GM21528 (cell line): ENCODE results near the gene IL1RAPL2.
"Not testable (repeated sequence)": the region's sequence is repeated elsewhere in the genome, so short reads cannot be mapped to it uniquely, and the experiment has no call there.

Experiments
- ATAC-seq: cut with Tn5 transposase; IDR thresholded peaks from one replicate; pipeline ENCODE4 v1.9.1; 2021; ENCODE audit warnings: mild to moderate bottlenecking, moderate library complexity; ENCODE audit not compliant: unreplicated experiment, low FRiP score

IL1RAPL2 gene

DNA sequence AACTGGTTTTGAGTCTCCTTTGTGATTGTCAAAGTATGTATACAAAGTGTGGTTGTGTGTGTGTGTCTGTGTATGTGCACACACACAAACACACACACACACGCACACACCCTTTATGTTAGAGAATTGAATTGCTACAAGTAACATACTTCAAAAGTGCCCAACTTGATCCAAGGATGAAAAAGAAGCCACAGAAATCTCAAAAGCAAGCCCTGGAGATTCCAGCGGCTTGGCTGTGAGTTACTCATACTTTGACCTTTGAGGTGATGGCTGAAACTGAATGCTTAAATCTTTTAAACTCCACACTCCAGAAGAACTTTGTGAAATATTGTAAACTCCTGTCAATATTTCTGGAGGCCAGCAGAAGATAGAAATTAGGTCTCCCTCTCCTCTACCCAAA is 1087.9 kb downstream of the IL1RAPL2 start:
- no peak for ATAC-seq

DNA sequence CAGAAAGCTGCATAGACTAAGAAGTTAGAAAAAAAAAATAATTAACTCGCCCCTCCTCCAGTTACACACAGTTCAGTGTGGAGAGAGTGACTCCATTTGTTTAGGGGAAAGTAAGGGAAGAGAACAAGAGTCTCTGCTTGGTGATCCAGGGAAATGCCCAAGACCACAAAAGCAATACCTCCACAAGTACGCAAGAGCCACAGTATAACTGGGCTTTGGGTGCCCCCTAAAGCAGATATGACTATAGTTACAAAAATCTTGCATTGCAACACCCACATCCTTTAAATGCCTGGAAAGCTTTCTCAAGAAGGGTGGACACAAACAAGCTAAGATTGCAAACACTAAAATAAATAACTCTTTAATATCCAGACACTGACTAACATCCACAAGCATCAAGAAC is 1092.1 kb downstream of the IL1RAPL2 start:
- ATAC-seq: no peak

DNA sequence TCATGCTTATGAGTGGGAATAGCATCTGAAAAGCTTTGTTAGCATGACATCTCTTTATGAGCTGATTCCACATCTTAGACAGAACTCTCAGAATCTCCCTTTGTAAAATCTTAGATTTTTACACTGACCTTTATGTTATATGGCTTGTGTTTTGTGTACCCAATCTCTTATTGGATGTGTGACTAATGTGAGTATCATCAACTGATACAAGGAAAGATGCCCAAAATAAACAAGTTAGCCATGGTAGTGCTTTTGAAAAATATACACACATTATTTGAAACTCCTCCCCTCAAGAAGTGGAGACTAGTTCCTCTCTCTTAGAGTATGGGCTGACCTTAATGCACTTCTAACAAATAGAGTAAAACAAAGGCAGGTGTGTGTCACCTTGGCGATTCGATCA is 1096.2 kb downstream of the IL1RAPL2 start:
- ATAC-seq: no peak

DNA sequence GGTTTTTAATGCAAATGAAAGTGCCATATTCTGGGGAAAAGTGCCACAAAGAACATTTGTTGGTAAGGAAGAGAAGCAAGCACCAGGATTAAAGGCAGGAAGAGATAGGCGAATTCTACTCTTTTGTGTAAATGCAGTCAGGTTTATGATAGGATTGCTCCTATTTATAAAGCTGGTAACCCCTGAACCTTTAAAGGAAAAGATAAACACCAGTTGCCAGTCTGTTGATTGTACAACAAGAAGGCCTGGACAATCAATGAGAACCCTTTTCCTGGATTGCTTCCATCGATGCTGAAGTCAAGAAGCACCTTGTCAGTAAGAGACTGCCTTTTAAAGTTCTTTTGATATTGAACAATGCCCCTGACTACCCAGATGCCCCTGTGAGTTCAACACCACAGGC is 1098.2 kb downstream of the IL1RAPL2 start:
- no peak for ATAC-seq

DNA sequence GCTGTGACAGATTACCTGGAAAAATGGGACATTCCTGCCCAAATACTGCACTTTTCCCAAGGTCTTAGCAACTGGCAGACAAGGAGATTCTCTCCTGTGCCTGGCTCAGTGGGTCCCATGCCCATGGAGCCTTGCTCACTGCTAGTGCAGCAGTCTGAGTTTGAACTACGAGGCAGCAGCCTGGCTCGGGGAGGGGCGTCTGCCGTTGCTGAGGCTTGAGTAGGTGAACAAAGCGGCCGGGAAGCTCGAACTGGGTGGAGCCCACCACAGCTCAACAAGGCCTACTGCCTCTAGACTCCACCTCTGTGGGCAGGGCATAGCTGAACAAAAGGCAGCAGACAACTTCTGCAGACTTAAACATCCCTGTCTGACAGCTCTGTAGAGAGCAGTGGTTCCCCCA is 1118.3 kb downstream of the IL1RAPL2 start:
- ATAC-seq: not testable (repeated sequence)

DNA sequence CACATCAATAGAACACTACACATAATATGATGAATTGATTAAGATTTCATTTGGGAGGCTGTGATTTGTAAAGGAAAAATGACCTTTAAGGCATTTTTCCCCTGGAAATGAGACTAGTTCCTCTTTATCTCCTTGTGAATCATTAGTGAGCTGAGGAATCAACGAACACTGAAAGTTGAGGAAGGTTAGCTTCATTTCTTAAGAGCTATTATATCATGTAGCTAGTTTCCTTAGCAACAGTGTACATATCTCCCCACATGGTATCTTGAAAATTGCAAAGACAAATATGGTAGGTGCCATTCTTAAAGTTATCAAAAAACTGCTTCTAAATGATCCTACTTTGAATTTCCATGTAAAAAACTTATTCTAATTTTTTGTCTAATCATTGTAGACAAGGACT is 1128.8 kb downstream of the IL1RAPL2 start:
- no peak for ATAC-seq

DNA sequence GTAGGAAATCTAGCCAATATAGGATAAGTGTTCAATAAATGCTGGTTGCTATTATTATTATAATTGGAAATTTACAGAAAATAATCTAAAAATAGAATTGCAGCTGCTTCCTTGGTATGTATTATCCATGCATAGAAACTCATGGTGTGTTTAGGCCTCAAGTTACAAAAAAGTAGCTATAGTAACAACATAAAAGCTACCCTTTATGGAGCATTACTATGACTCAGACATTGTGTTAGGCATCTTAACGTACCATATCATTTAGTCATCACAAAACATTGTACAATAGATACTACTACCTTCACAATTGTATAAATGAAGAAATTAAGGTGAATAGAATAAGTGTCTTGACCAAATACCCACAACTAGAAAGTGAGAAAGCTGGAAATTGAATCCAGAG is 1129.5 kb downstream of the IL1RAPL2 start:
- no peak for ATAC-seq

DNA sequence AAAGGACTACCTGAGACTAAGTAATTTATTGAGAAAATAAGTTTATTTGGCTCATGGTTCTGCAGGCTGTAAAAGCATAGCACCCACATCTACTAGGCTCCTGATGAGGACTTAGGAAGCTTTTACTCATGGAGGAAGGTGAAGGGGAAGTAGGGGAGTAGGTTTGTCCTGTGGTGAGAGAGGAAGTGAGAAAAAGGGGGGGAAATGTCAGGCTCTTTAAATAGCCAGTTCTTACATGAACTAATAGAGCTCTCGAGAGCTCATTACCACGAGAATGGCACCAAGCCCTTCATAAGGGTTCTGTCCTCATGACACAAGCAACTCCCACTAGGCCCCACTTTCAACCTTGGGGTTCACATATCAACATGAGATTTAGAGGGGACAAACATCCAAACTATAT is 1130.9 kb downstream of the IL1RAPL2 start:
- ATAC-seq: no peak

DNA sequence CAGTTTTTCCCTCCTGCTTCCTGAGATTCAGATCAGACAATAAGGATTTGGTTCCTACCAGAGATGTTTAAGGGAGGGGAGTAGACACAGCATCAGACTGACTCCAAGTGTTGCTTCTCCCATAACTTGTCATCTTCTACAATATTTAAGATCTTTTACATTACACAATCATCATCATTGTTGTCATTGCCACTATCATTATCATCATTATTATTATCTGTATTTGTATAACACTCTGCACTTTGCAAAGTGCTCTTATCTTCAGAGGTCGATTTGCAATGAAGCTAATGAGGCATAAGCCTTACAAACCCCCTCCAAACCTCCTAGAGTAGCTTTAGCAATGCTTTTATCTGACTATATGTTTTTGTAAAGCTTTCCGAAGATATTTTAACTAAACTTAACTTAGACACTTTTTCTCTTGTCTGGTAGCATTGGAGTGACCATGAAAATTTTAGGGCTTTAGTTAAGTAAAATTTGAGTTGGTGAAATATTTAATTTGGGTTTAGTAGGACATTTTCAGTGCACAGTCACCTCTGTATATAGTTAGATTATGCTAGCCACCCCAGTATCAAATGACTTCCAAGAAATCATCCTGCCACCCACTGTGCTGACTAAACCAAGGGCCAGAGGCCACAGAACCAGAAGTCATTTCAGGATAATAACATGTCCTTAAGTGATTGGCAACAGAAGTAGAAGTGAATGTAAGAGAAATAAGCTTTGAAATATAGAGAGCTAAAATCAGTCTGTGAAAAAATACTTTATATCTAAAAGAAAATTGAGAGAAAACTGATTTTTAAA is 1132.2 kb downstream of the IL1RAPL2 start:
- no peak for ATAC-seq

DNA sequence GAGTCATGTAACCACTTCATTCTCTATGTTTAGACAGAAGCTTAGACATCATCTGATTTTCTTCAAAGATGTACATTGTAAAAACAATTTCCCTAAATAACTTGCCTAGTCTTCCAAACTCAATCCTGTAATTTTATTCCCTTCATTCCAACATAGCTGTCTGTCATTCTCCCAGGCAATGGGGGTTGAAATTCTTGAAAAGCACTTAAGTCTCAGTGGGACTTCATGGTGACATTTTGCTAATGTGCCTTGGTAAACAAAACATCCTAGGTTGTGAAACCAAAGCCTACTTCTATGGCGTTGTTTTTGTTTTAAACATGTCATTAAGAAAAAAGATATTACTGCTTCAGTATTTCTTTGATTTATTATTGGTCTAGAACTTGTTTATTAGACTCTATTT is 1134.3 kb downstream of the IL1RAPL2 start:
- no peak for ATAC-seq

DNA sequence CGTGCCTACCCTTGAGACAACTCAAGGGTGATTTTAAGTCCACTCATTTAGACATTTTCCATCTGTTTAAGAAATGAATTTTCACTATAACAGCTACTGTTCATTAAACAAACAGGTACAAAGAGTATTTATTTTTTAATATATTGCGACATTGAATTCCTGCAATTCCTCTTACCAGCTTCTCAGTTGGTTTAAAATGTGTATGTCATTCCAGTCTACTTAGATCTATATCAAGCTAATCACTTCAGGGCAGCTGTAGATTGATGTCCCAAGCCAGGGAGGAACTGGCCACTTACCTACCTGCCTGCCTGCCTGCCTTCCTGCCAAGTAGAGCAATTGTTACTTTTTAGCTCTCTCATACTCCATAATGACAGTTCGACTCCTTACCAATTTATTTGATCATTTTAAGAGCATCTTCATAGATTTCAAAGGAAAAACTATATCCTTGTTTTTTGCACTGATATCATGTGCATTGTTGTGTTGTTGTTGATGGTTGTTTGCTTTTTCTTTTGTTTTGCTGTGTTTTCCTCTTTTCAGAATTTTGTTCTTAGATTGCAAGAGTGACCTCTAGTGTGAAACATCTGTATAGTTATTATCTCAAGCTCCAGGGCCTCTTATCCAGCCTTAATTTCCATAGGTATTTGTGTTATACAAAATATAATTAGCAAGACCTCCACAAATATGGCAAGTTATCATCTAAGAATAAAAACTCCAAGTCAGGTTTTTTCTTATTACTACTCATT is 1135.5 kb downstream of the IL1RAPL2 start:
- ATAC-seq: no peak

DNA sequence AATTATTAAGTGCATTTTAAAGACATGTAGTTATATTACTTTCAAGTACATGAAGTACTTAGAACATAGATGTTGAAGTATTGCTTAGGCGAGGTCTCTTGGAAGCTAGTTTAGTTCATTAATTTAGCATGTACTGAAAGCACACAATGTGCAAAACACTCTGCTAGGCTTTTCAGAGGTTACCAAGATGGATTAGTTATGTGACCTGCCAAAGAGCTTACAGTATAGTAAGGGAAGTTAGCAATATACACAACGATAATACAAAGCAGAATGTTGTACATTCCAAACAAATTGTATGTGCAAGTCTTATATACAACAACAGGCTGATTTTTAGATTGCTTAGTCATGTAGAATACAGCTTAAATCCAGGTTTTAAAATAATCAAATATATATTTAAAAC is 1137.9 kb downstream of the IL1RAPL2 start:
- ATAC-seq: no peak

DNA sequence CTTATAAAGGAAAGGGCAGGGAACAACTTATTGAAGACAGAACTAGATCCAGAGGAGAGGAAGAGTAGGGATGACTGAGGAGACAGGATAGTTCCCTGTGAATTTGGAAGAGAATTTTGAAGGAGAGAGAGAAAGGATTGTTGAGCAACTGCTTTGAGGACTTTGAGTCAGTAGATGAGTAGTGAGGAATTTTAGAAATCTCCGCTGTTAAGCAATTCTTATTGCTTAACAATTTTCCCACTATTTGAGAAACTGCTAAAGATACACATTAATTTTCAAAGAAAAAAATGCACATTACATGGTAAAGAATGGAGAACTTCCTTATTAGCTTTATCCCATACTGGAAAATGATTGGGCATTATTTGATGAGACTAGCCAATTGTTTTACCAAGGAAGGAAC is 1140.0 kb downstream of the IL1RAPL2 start:
- no peak for ATAC-seq

DNA sequence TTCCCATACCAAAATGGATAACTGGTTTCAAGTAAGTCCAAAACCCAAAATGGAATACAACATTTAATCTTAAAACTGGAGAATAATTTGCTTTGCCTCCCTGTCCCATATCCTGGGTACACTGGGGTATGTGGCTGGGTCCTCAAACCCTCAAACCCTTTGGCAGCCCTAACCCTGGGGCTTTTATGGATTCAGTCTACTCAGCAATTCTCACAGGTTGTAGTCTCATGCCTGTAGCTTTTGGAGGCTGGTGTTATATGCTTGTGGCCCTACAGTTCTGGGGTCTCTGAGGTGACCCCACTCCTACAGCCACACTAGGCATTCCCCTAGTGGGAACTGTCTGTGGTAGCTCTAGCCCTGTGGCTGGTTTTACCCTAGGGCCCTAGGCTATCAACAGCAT is 1145.8 kb downstream of the IL1RAPL2 start:
- ATAC-seq: no peak

DNA sequence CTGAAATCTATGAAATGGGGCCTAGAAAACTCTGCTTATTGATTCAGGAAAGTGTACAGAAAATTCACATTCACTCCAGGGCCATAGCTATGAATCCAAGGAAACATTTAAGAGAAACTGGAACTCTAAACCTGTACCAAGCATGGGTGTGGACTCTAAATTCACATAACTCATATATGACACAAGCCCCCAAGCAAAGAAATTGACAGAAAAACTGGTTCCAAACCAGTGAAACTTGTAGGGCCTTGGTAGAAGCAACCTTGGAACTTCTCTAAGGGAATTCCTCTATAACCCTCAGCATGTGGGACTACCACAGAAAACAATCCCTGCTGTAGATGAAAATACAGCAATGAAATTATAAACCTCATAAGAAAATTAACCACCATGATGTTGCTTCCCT is 1149.7 kb downstream of the IL1RAPL2 start:
- ATAC-seq: no peak

DNA sequence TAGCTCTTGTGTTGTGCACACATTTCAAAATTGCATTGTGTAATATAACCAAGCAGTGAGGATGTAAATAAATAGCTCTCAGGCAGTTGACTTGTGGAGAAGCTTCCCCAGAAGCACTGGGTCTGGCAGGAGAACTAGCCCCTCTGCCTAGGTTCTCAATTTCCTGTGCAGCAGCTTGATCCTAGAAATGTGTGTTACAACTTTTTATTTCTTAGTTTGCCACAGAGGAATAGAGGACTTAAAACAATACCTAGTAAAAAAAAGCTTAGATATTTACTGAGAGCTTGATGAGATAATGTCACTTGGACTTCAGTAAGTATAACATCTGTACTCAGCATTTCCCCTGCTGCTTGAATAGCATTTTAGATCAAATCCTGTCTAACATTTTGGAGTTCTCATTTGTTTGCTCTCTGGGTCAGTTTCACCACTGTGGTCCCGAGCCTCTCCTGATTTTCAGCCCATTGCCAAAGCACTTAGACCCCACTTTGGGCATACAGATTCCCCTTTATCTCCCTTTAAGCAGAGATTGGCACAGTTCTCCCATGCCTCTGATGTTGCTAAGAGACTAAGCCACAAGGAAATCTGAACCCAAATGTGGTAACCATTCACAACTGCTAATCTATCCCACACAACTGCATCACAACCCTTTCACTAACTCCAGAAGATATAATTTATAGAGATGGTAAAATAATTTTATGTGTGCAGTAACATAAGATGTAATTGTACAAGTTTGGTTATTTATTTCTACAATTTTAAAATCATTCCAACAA is 1158.2 kb downstream of the IL1RAPL2 start:
- no peak for ATAC-seq

DNA sequence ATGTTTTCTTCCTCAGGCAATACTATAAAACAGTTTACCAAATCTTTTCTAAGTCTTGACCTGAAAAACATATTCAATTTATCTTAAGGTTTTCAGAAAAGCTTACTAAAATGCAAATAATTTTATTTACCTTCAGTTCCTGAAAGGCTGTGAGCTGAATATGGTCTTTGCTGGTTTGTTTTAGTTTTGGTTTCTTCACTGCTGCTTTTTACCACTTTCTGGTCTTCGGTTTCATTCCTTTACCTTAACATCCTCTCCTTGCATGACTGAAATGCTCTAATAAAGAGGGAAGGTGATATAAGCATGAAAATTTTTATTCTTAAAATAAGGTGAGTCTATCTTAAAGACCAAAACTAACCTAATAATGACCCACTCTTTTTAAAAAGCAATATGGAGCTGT is 1159.2 kb downstream of the IL1RAPL2 start:
- ATAC-seq: no peak

DNA sequence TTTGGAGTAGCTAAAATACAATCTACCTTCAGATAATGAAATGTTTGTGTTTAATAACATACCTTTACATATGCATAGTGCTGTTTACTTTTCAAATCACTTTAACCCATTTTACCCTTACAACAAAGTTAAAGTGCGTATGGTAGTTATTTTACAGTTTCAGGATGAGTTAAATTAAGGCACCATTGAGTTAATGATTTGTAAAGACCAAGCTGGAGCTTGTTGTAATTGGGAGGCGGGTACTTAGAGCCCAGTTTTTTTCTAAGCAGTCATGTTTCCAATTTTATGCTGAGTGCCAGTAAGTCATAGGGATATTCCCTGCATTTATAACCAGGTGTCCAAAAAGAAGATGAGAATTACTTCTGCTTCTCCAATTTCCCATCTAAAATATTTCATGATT is 1172.2 kb downstream of the IL1RAPL2 start:
- ATAC-seq: no peak

DNA sequence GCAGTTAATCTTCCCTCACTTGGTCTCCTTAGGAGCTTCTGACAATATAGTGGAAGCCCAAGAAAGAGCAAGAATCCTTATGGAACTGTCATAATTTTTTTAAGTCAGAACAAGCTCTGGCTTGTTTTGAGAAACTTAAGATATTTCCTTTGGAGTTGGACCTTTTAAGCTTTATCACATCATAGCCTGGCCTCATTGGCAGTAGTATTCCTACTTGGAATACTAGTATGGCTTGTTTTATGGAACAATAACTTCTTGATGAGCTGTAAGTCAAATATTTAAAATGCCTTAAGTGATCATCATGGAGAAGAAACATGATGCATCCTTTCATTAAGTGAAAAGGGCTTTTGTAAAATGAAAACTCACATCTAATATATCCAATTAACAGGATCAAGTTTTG is 1178.3 kb downstream of the IL1RAPL2 start:
- no peak for ATAC-seq

DNA sequence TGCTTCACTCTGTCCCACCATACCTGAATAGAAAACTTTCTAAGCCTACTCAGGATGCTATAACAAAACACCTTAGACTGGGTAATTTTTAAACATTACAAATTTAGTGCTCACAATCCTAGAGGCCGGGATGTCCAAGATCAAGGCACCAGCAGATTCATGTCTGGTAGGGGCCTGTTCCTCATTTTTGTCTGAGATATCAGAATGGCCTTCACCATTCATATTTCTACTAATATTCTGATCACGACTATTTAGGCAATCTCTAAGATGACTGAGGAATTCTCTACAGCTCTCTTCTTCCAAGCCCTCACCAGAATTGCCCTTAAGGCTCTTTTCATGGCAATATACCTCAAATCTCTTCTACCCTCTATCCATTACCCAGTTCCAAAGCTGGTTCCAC is 1178.9 kb downstream of the IL1RAPL2 start:
- ATAC-seq: no peak

DNA sequence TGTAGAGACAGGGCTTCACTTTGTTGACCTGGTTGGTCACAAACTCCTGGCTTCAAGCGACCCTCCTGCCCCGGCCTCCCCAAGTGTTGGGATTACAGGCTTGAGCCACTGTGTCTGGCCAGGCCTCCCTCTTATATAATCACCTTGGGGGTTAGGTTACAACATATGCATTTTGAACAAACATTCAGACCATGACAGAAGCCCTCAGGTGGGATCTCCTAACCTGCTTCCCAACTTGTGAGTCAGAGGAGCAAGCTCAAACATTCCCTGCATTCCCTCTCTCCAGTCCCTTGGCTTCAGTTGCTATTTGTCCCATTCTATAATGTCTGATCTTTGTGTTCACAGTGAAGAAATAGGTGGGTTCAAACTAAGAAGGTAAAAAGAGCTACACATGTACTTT is 1179.9 kb downstream of the IL1RAPL2 start:
- no peak for ATAC-seq
